ENCODE data around the gene PPP4R1. TPM values are rescaled to one million over a fixed set of nuclear protein-coding genes. Genes with fewer than 3 reads are reported as not detected.

PPP4R1 gene
- total RNA-seq, 1 experiment from 2014 or later = 71.1 TPM

- no peak for TF ChIP-seq AR (CRISPR knock-in tag; IDR thresholded peaks at IDR 0.05)
- TF ChIP-seq ZNF512 (CRISPR knock-in tag; IDR thresholded peaks at IDR 0.05; ENCODE audit: borderline replicate concordance) = no peak
- no peak for TF ChIP-seq ZNF425 (CRISPR knock-in tag; conservative IDR thresholded peaks at IDR 0.05)
- no peak for TF ChIP-seq SOX15 (CRISPR knock-in tag; IDR thresholded peaks at IDR 0.05)
- TF ChIP-seq FOXP1 (CRISPR knock-in tag; IDR thresholded peaks at IDR 0.05; ENCODE audit: borderline replicate concordance) = no peak
- TF ChIP-seq CREB1 (CRISPR knock-in tag; IDR thresholded peaks at IDR 0.05) = no peak
These were observed 34.2 kb upstream of the PPP4R1 start (continued) for GRCh38 chr18:9648431-9649163.

GRCh38 chr18:9647496-9648323 is 33.4 kb upstream of the PPP4R1 start:
- Mint-ChIP-seq H3K36me3 (no peaks in the 10 kb centered on the region), H3K4me3 (no peak overlapping the region), H3K9me3 (peaks cover 4% of the 10 kb centered on the region), H3K27me3 (ENCODE audit: low read depth) (no peaks in the 10 kb centered on the region), H3K27ac (no peak overlapping the region), H3K4me1 (peaks cover 20% of the 10 kb centered on the region)
- ChIA-PET CTCF (interaction anchor here (1.1 to 1.5 kb wide), 2 partner anchors 14 to 26 kb away, joined by 3 to 5 read pairs; no protein-coding TSS in a partner anchor), POLR2A (no interaction called here)
- DNase-seq (ENCODE audit: low spot score) (no peak), ATAC-seq (no peak)
- TF ChIP-seq ZNF232 (CRISPR knock-in tag; IDR thresholded peaks at IDR 0.05) (no peak), FOXJ3 (CRISPR knock-in tag; IDR thresholded peaks at IDR 0.05; ENCODE audit: borderline replicate concordance) (no peak), TCF7 (CRISPR knock-in tag; IDR thresholded peaks at IDR 0.05; ENCODE audit: low read depth) (no peak), GRHL2 (CRISPR knock-in tag; IDR thresholded peaks at IDR 0.05; ENCODE audit: insufficient replicate concordance, severe bottlenecking) (no peak), ZMAT4 (CRISPR knock-in tag; IDR thresholded peaks at IDR 0.05) (no peak), ZNF416 (CRISPR knock-in tag; IDR thresholded peaks at IDR 0.05) (no peak), RORB (CRISPR knock-in tag; IDR thresholded peaks at IDR 0.05) (no peak), RELA (CRISPR knock-in tag; IDR thresholded peaks at IDR 0.05; ENCODE audit: borderline replicate concordance) (no peak), ZBTB43 (CRISPR knock-in tag; IDR thresholded peaks at IDR 0.05) (no peak), JAZF1 (CRISPR knock-in tag; IDR thresholded peaks at IDR 0.05) (no peak), ZNF512 (CRISPR knock-in tag; IDR thresholded peaks at IDR 0.05; ENCODE audit: borderline replicate concordance) (no peak), ERG (CRISPR knock-in tag; IDR thresholded peaks at IDR 0.05) (no peak)
